SJCRH30 (cell line): ENCODE measurements around the gene TRIM9. TPM values are rescaled to one million over a fixed set of nuclear protein-coding genes. Genes with fewer than 3 reads are reported as not detected.

Experiments used
- DNase-seq, 2 experiments: peaks; one replicate each; pipeline ENCODE4 v3.0.0-alpha.2; 2015 to 2020
- H3K27ac ChIP-seq: fragments of 250-450 bp; sonication (Bioruptor Pico); 2 replicates; pipeline ENCODE4 v1.5.1; 2020; ENCODE audit warnings: mild to moderate bottlenecking, moderate library complexity
- H3K27me3 ChIP-seq: fragments of 250-450 bp; sonication (Bioruptor Pico); 2 replicates; pipeline ENCODE4 v1.5.1; 2020; ENCODE audit warnings: mild to moderate bottlenecking, moderate library complexity
- H3K36me3 ChIP-seq: fragments of 250-450 bp; sonication (Bioruptor Pico); 2 replicates; pipeline ENCODE4 v1.5.1; 2020; ENCODE audit warnings: mild to moderate bottlenecking, moderate library complexity
- H3K4me1 ChIP-seq: fragments of 250-450 bp; sonication (Bioruptor Pico); 2 replicates; pipeline ENCODE4 v1.5.1; 2020; ENCODE audit warnings: mild to moderate bottlenecking, moderate library complexity
- H3K4me3 ChIP-seq: fragments of 250-450 bp; sonication (Bioruptor Pico); 2 replicates; pipeline ENCODE4 v1.5.1; 2020; ENCODE audit warnings: mild to moderate bottlenecking, moderate library complexity
- H3K9me3 ChIP-seq: fragments of 250-450 bp; sonication (Bioruptor Pico); replicated peaks from 2 replicates; pipeline ENCODE4 v1.5.1; 2020; ENCODE audit warnings: mild to moderate bottlenecking, moderate library complexity
- total RNA-seq: library from RNA; depleted of rRNA; stranded (reverse); fragments of >200 nt; shearing (Covaris generic); gene quantifications from 2 replicates; pipeline ENCODE4 v1.2.3, GENCODE V29; 2014; rRNA removed

TRIM9 gene
- 0.91 and 1.6 TPM in 2 replicates for total RNA-seq

DNA sequence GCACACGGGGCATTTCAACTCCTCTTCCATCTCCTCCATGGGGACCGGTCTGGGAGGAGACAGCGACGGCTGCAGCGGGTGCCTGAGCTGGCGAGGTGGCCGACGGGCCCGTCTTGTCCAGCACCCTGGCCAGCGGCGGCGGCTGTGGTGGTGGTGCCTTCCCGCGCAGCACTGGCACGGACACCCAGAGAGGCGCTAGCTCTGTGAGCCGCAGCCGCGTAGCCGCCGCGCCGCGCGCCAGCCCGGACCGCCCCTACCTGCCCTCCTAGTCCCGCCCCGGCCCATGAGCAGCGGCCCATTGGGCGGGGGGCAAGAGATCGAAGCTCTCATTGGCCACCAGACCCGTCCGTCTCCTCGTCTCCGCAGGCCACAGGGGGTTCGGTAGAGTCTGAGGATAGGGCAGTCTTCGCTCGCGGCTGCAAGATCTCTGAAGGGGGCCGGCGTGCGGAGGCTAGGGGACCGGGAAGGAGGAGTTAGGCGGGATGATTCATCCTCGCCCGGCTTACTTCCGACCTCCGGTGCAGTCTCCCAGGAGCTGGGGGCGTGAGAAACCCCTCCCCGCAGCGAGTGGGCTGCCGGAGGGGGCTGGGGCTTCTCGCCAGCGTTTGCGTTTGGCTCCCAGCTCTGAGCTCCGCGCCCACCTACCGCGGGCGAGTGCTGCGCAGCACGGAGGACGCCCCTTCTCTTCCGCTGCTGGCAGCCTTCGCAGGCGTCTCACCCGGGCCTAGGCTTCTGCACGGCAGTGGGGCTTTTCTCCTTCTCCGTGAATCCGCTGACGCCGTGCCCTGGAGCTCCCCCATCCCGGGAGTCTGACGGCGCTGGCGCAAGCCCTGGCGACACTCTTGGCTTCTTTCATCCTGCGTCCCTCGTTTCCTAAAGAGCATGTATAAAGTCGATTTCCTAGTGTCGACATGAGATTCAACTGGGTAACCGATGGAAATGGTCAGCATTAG lies at the start of gene TRIM9:
TRIM9 (minus strand) TSS at position 205 of the 953 bp plus-strand sequence; CDS start at position 39, 166 bp downstream.
- H3K27ac ChIP-seq: peak within 1 kb of the TSS; percentile 31
- peak; percentile 96 to 97 for DNase-seq
- H3K9me3 ChIP-seq: no peaks in the 10 kb centered on the region
- H3K36me3 ChIP-seq: no peaks in the 10 kb centered on the region
- H3K4me1 ChIP-seq: no peaks in the 10 kb centered on the region
- no peaks in the 10 kb centered on the region for H3K27me3 ChIP-seq
- peak within 1 kb of the TSS; percentile 65 for H3K4me3 ChIP-seq

DNA sequence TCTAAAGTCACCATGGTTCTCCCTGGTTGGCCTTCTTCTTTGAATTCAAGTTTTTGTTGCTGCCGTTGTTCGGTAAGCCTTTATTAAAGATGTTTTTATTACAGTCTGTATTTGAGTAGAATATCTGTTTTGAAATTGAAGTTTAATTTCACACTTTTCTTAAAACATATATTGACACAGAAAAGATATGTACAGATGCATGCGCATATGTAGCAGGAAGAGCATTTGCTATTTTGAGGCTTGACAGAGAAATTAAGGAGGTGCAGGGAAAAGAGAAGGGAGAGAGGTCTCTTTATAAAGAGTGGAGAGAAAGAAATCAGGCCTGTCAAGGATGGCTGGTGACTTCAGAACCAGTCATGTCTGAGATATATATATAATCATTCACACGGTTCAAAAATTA lies 46.0 kb upstream of the TRIM9 start:
- no peak overlapping the region for H3K27ac ChIP-seq
- no peaks in the 10 kb centered on the region for H3K4me1 ChIP-seq
- no peaks in the 10 kb centered on the region for H3K27me3 ChIP-seq
- H3K36me3 ChIP-seq: no peaks in the 10 kb centered on the region
- H3K4me3 ChIP-seq: no peak overlapping the region
- no peak for DNase-seq
- H3K9me3 ChIP-seq: no peaks in the 10 kb centered on the region

DNA sequence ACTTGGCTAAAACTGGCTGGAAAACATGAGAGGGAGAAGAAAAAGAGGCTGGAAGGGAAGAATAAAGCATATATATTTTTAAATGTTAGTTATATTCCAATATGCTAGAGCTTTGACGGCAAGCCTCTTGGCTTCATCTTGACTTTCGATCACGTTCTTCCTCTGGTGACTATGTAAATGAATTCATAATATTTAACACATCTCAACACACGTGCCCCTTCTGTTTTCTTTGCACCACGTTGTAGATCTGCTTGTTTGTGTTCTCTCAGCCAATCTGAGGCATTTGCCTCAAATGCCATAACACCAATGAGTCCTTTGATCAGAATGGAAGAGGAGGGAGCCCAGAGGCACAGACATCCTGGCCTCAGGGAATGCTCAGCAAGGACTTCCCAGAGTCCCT lies 45.4 kb upstream of the TRIM9 start:
- Histone ChIP-seq H3K27me3 (no peaks in the 10 kb centered on the region), H3K4me1 (no peaks in the 10 kb centered on the region), H3K9me3 (no peaks in the 10 kb centered on the region), H3K27ac (no peak overlapping the region), H3K36me3 (no peaks in the 10 kb centered on the region), H3K4me3 (no peak overlapping the region)
- DNase-seq: no peak

DNA sequence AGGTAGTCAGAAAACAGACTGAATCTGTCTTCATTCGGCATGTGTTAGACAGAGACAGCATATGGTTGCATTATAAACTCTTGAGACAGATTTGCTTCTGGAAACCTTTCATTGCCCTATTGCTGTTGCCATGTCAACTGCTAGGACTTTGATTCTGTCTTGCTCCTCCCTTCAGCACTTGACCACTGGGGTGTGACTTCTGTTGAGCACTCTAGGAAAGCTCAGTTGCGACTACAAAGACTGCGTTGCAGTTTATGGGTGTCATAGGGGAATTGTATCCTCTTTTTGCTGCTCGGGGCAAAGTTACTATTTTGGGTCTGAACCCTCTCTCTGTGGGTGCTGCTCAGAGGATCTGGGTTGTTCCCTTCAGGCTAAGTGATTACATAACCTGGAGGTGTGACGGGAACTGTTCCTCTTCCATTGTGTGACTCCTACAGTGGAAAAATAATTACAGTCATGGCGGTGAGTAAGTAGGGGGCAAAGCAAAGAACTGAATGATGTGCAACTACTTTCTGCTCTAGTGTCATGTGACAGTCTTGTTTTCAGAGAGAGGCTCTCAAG lies 44.3 kb upstream of the TRIM9 start:
- H3K36me3 ChIP-seq: no peaks in the 10 kb centered on the region
- no peak overlapping the region for H3K4me3 ChIP-seq
- no peaks in the 10 kb centered on the region for H3K27me3 ChIP-seq
- no peak for DNase-seq
- H3K27ac ChIP-seq: no peak overlapping the region
- H3K4me1 ChIP-seq: no peaks in the 10 kb centered on the region
- no peaks in the 10 kb centered on the region for H3K9me3 ChIP-seq

DNA sequence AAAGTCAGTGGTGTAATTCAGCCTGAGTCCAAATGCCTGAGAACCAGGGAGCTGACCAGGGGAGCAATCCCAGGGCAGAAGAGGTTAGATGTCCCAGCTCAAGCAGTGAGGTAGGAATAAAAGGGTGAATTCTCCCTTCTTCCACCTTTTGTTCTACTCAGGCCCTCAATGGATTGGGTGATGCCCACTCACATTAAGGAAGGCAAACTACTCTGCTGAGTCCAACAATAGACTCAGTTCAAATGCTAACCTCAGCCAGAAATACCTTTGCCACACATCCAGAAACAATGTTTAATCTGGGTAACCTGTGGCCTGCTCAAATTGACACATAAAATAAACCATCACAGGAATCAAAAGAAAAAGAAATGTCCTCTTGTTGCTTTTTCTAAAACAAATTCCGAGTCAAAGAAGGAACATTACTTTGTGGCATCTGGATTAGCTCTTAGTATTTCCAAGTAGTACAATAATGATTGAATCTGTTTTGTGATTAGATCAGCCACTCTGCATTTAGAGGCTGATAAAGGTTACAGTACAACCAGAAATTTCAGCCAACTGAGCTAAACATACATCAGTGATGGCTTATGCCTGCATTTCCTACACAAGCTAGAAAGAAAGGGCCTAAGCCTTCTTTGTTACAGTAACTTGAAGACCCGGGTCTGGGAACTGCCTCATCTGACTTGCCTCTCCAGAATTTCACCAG lies 43.6 kb upstream of the TRIM9 start:
- no peaks in the 10 kb centered on the region for H3K36me3 ChIP-seq
- H3K4me3 ChIP-seq: no peak overlapping the region
- no peaks in the 10 kb centered on the region for H3K9me3 ChIP-seq
- H3K27me3 ChIP-seq: no peaks in the 10 kb centered on the region
- H3K27ac ChIP-seq: no peak overlapping the region
- DNase-seq: no peak
- H3K4me1 ChIP-seq: no peaks in the 10 kb centered on the region

DNA sequence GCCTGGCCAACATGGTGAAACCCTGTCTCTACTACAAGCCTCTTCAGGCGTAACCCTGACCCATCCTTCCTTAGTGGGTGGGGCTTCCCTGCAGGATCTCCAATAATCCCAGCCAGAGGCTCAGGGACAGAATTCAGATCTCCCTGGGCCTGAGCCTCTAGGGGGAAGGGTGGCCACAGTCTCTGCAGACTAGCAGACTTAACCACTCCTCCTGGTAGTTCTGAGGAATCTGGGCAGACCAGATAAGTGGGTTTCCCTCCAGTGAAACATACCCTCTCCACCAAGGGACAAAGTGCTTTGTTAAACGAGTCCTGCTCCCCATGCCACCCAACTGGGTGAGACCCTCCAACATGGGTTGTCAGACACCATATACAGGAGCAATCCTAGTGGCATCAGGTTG lies 36.6 kb upstream of the TRIM9 start:
- Histone ChIP-seq H3K9me3 (no peaks in the 10 kb centered on the region), H3K4me1 (no peaks in the 10 kb centered on the region), H3K27ac (no peak overlapping the region), H3K36me3 (no peaks in the 10 kb centered on the region), H3K4me3 (no peak overlapping the region), H3K27me3 (no peaks in the 10 kb centered on the region)
- no peak for DNase-seq

DNA sequence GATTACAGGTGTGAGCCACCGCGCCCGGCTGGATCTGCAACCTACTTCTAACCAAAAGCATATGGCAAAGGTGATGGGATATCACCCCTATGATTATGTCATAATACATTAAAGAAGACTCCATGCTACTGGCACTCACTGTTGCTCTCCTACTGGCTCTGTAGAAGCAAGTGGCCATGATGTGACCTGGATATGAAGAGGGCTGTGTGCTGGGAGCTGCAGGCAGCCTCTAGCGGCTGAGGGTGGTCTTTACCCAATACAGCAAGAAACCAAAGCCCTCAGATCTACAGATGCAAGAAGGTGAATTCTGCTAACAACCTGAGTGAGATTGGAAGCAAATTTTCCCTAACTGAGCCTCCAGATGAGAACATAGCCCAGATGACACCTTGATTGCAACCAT lies 34.2 kb upstream of the TRIM9 start:
- Histone ChIP-seq H3K27ac (no peak overlapping the region), H3K4me1 (no peaks in the 10 kb centered on the region), H3K36me3 (no peaks in the 10 kb centered on the region), H3K9me3 (no peaks in the 10 kb centered on the region), H3K4me3 (no peak overlapping the region), H3K27me3 (no peaks in the 10 kb centered on the region)
- DNase-seq: no peak

DNA sequence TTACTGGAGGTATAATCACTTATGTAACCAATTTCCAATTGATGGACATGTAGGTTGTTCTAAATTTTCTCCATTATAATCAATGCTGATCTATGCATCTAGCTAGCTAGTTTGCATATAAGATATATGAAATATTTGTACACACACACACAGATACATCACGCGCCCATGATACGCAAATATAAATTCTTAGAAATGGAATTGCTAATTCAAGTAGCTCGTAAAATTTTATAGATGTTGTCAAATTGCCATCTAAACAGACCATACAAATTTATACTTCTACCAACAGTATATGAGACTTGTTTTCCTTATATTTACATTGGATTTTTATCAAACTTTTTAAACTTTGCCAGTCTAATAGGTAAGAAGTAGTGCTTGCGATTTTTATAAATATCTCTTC lies 29.1 kb upstream of the TRIM9 start:
- H3K4me3 ChIP-seq: no peak overlapping the region
- H3K27ac ChIP-seq: no peak overlapping the region
- no peaks in the 10 kb centered on the region for H3K27me3 ChIP-seq
- H3K36me3 ChIP-seq: no peaks in the 10 kb centered on the region
- no peaks in the 10 kb centered on the region for H3K9me3 ChIP-seq
- no peak for DNase-seq
- no peaks in the 10 kb centered on the region for H3K4me1 ChIP-seq

DNA sequence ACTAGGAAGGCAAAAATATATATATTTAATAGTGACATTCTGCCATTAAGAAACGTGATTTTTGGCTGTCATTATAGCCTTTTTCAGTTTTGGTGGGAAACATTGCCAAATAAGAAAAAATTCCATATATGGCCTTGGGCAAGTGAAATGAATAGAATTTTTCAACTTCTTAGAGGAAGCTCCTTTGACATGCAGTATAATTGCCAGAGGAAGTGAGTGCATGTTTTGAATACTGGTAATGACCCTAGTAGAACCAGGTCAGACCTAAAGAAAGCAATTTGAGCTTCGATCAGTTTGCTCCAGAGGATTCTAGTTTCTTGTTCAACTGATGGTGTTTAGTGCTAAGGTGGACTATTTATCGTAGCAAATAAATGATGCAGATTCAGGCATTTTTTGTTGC lies 26.2 kb upstream of the TRIM9 start:
- Histone ChIP-seq H3K27me3 (no peaks in the 10 kb centered on the region), H3K4me3 (no peak overlapping the region), H3K9me3 (no peaks in the 10 kb centered on the region), H3K4me1 (no peaks in the 10 kb centered on the region), H3K27ac (no peak overlapping the region), H3K36me3 (no peaks in the 10 kb centered on the region)
- no peak for DNase-seq

DNA sequence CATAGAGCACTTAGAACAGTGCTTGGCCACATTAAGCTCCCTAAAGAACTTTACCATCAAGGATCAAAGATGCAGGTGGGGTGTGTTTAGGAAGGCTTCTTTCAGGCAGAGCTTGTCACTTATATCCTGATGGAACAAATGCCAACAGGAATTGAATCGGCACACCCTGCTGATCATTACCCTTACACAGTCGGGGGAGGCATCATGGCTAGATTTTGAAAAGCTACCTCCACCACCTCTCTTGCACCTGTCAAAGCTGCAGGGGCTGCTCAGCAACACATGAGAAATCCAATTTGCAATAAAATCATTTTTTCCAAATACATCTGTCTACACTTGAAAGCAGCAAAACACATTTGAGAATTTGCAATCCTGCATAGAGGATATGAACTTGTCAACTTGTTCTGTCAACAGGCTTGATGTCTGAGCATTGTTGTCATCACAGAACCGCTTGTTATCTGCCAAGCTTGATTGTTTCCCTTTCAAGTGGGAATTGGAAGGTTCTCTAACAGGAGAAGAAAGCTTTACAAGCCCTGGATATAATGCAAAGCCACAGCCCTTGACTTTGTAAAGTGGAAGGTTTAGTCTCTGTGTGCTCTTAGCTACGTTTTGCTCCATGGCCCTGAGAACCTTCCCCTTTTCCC lies 24.6 kb upstream of the TRIM9 start:
- H3K36me3 ChIP-seq: no peaks in the 10 kb centered on the region
- H3K4me3 ChIP-seq: no peak overlapping the region
- no peaks in the 10 kb centered on the region for H3K9me3 ChIP-seq
- no peaks in the 10 kb centered on the region for H3K4me1 ChIP-seq
- no peak for DNase-seq
- no peak overlapping the region for H3K27ac ChIP-seq
- no peaks in the 10 kb centered on the region for H3K27me3 ChIP-seq

DNA sequence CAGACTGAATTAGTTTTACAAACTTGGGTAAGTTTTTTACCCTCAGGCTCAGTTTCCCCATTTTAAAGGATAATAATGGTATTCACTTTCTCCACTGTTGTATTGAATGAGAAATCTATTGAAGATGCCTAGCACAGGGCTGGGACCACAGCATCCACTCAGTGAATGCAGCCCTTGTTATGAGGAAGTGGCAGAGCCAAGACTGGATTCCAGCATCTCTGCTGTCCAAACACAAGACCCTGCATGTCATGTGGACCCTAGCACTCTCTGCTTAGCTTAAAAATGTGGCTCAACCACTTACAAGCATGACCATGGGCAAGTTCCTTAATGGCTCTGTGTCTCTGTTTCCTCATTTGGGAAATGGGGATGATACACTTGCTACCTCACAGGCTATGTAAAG lies 24.1 kb upstream of the TRIM9 start:
- H3K27me3 ChIP-seq: no peaks in the 10 kb centered on the region
- no peak overlapping the region for H3K27ac ChIP-seq
- no peaks in the 10 kb centered on the region for H3K9me3 ChIP-seq
- H3K36me3 ChIP-seq: no peaks in the 10 kb centered on the region
- DNase-seq: no peak
- H3K4me1 ChIP-seq: no peaks in the 10 kb centered on the region
- no peak overlapping the region for H3K4me3 ChIP-seq

DNA sequence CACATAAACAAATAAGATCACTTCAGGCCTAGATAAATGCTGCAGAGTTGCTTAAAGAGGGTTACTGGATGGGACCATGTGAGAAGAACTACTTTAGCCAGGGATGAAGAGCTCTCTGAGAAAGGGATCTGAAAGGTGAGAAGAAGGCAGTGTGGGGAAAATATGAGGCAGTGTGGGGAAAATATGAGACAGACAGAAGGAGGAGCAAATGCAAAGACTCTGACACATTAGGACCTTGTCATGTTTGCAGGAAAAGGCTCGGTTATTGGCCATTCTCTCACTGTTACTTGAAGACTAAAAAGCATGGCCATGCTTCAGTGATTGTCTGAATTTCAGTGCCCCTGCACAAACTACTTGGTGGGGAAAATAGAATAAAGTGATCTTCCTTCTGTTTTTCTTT lies 22.7 kb upstream of the TRIM9 start:
- no peak overlapping the region for H3K4me3 ChIP-seq

DNA sequence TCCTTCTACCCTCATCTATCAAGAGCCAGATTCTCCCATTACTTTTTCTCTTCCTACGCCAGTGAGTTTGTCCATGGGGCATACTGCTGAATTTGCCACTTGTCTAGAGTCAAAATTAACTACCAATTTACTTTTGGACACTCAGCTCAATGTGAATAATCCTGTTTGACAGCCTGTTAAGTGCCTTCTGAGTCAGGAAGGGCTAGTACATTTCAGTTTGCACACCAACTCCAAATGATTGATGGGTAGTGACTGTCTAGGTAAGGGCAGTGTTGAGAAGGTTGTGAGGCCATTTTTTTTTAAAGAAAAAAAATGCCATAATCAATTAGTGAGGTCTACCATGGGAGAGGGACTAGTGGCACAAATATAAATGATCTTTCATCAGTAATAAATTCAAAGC lies 21.8 kb upstream of the TRIM9 start:
- Histone ChIP-seq H3K27ac (no peak overlapping the region), H3K36me3 (no peaks in the 10 kb centered on the region), H3K4me3 (no peak overlapping the region), H3K4me1 (no peaks in the 10 kb centered on the region), H3K27me3 (no peaks in the 10 kb centered on the region), H3K9me3 (no peaks in the 10 kb centered on the region)
- no peak for DNase-seq

More for the DNA sequence above, 22.7 kb upstream of the TRIM9 start:
- H3K27me3 ChIP-seq: no peaks in the 10 kb centered on the region
- H3K36me3 ChIP-seq: no peaks in the 10 kb centered on the region
- H3K4me1 ChIP-seq: no peaks in the 10 kb centered on the region
- no peak for DNase-seq
- H3K9me3 ChIP-seq: no peaks in the 10 kb centered on the region
- H3K27ac ChIP-seq: no peak overlapping the region

DNA sequence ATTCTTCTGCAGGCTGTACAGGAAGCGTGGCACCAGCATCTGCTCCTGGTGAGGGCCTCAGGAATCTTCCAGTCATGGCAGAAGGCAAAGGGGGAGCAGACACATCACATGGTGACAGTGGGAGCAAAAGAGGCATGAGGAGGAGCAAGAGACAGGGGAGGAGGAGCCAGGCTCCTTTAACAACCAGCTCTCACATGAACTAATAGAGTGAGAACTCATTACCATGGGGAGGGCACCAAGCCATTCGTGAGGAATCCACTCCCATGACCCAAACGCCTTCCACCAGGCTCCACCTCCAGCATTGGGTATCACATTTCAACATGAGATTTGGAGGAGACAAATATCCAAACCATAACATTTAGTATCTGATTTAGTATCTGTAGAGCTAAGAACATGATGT lies 14.7 kb upstream of the TRIM9 start:
- H3K4me3 ChIP-seq: no peak overlapping the region
- H3K36me3 ChIP-seq: no peaks in the 10 kb centered on the region
- H3K4me1 ChIP-seq: no peaks in the 10 kb centered on the region
- no peaks in the 10 kb centered on the region for H3K27me3 ChIP-seq
- H3K27ac ChIP-seq: no peak overlapping the region
- no peak for DNase-seq
- H3K9me3 ChIP-seq: no peaks in the 10 kb centered on the region

DNA sequence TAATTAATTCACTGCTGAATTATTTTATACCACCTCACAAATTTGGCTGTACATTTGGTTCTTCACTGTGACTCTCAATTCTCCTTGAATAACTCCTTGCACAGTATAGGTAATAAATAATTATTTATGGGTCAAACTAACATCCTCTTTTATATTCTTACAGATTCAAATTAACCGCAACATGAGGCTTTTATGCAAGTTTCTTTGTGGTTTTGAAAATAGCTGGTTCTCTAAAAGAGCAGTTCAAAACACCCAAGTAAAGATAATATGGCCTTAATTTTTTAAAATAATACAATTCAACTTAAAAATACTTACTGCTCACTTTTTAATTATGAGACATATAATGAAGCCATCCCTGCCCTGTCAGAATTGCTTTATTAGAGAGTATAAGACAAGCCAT lies 12.9 kb upstream of the TRIM9 start:
- H3K27me3 ChIP-seq: no peaks in the 10 kb centered on the region
- no peak overlapping the region for H3K27ac ChIP-seq
- H3K9me3 ChIP-seq: no peaks in the 10 kb centered on the region
- H3K4me1 ChIP-seq: no peaks in the 10 kb centered on the region
- H3K36me3 ChIP-seq: no peaks in the 10 kb centered on the region
- no peak overlapping the region for H3K4me3 ChIP-seq
- no peak for DNase-seq
